HepG2 (cell line): ENCODE data around the gene PACS1. TPM values are rescaled to one million over a fixed set of nuclear protein-coding genes. Genes with fewer than 3 reads are reported as not detected.

ENCODE experiments used
- CCDC6 ChIP-seq: sonication (generic); formaldehyde crosslinking; IDR thresholded peaks from 2 replicates; pipeline ENCODE4 v1.8.1; 2022; ENCODE audit warnings: mild to moderate bottlenecking, missing genetic modification reagents, moderate library complexity
- CHD2 ChIP-seq: IDR thresholded peaks from 2 replicates; pipeline ENCODE4 v1.6.1; 2011; ENCODE audit warnings: low read depth, low read length, improper control_type of control experiment
- HOXA5 ChIP-seq: sonication (generic); formaldehyde crosslinking; IDR thresholded peaks from 2 replicates; pipeline ENCODE4 v1.4.0; 2020; ENCODE audit warnings: missing genetic modification reagents
- KAT8 ChIP-seq: IDR thresholded peaks from 2 replicates; pipeline ENCODE4 v1.6.1; 2016; ENCODE audit warnings: missing genetic modification reagents, missing compliant biosample characterization
- KDM5A ChIP-seq: fragments of 200-600 bp; sonication (generic); IDR thresholded peaks from 2 replicates; pipeline ENCODE4 v1.7.0; 2018; ENCODE audit warnings: antibody characterized with exemption, mild to moderate bottlenecking, low read length, borderline replicate concordance
- KLF6 ChIP-seq: IDR thresholded peaks from 2 replicates; pipeline ENCODE4 v1.8.0; 2016; ENCODE audit warnings: missing biosample characterization, missing genetic modification reagents
- MEIS2 ChIP-seq: sonication (generic); formaldehyde crosslinking; IDR thresholded peaks from 2 replicates; pipeline ENCODE4 v1.9.0; 2021; ENCODE audit warnings: mild to moderate bottlenecking, missing genetic modification reagents
- PAF1 ChIP-seq: IDR thresholded peaks from 2 replicates; pipeline ENCODE4 v1.6.1; 2016; ENCODE audit warnings: missing genetic modification reagents, missing compliant biosample characterization
- TFAP4 ChIP-seq: sonication (generic); IDR thresholded peaks from 2 replicates; pipeline ENCODE4 v1.6.1; 2016; ENCODE audit warnings: low read depth, borderline replicate concordance
- ZBTB37 ChIP-seq: sonication (generic); formaldehyde crosslinking; IDR thresholded peaks from 2 replicates; pipeline ENCODE4 v1.4.0; 2020; ENCODE audit warnings: mild to moderate bottlenecking, missing genetic modification reagents
- ZBTB4 ChIP-seq: sonication (generic); formaldehyde crosslinking; IDR thresholded peaks from 2 replicates; pipeline ENCODE4 v1.4.0; 2020; ENCODE audit warnings: missing genetic modification reagents, mild to moderate bottlenecking, borderline replicate concordance
- ZNF296 ChIP-seq: sonication (generic); formaldehyde crosslinking; conservative IDR thresholded peaks from 2 replicates; pipeline ENCODE4 v1.5.0; 2020; ENCODE audit warnings: mild to moderate bottlenecking, missing genetic modification reagents
- ZNF326 ChIP-seq: sonication (generic); formaldehyde crosslinking; IDR thresholded peaks from 2 replicates; pipeline ENCODE4 v1.4.0; 2020; ENCODE audit warnings: missing genetic modification reagents, borderline replicate concordance
- ZNF512 ChIP-seq: sonication (generic); formaldehyde crosslinking; IDR thresholded peaks from 2 replicates; pipeline ENCODE4 v1.4.0; 2020; ENCODE audit warnings: mild to moderate bottlenecking, missing genetic modification reagents
- ZNF567 ChIP-seq: sonication (generic); formaldehyde crosslinking; IDR thresholded peaks from 2 replicates; pipeline ENCODE4 v1.8.1; 2023; ENCODE audit warnings: mild to moderate bottlenecking, missing genetic modification reagents, borderline replicate concordance
- ZNF607 ChIP-seq: sonication (generic); formaldehyde crosslinking; IDR thresholded peaks from 2 replicates; pipeline ENCODE4 v1.5.1; 2020; ENCODE audit warnings: missing genetic modification reagents, mild to moderate bottlenecking, borderline replicate concordance
- ZNF670 ChIP-seq: sonication (generic); formaldehyde crosslinking; IDR thresholded peaks from 2 replicates; pipeline ENCODE4 v1.8.0; 2022; ENCODE audit warnings: mild to moderate bottlenecking, missing genetic modification reagents, borderline replicate concordance
- ZNF788 ChIP-seq: sonication (generic); formaldehyde crosslinking; IDR thresholded peaks from 2 replicates; pipeline ENCODE4 v1.5.0; 2020; ENCODE audit warnings: mild to moderate bottlenecking, missing genetic modification reagents, borderline replicate concordance
- polyA plus RNA-seq, 8 experiments: library from polyadenylated mRNA; depleted of rRNA in 3 of 8; stranded (reverse) in 7 of 8; unstranded in 1 of 8; fragments of >200 nt; fragmentation: Illumina TruSeq in 4 of 8; extraction: Trizol in 4 of 8; gene quantifications; 2 replicates each; pipeline versions ENCODE4 v1.2.1 to v1.2.3, GENCODE V29; 2011 to 2016; ENCODE audit warnings: low read depth in 4 of 8, missing spikeins in 1 of 8, mixed read lengths in 1 of 8; ENCODE audit not compliant: insufficient read depth in 1 of 8
- total RNA-seq, 5 experiments: library from RNA; depleted of rRNA; stranded (reverse); fragments of >200 nt; fragmentation: Illumina TruSeq; extraction: Trizol; gene quantifications; 2 replicates each; pipeline ENCODE4 v1.2.3, GENCODE V29; 2016; ENCODE audit warnings: low read depth in 1 of 5

PACS1 gene
- total and polyA plus RNA-seq, 2 of the 13 experiments (the other 11 are each of a cell fraction or from before 2014, with no cell fraction given) = 7.6 to 8.6 TPM

- TF ChIP-seq ZNF512 (CRISPR knock-in tag) = no peak
- no peak; the same call in 1 of the 2 replicates for TF ChIP-seq HOXA5 (CRISPR knock-in tag)
- no peak for TF ChIP-seq CHD2
- TF ChIP-seq KDM5A = peak; percentile 85
- peak; percentile 98 for TF ChIP-seq KAT8
- no peak for TF ChIP-seq PAF1 (CRISPR knock-in tag)
- TF ChIP-seq KLF6 = no peak; the same call in 1 of the 2 replicates
- no peak; the same call in 1 of the 2 replicates for TF ChIP-seq ZBTB4 (CRISPR knock-in tag)
- no peak for TF ChIP-seq ZBTB37 (CRISPR knock-in tag)
- TF ChIP-seq ZNF296 = no peak
- TF ChIP-seq MEIS2 (CRISPR knock-in tag) = no peak; the same call in 1 of the 2 replicates
- TF ChIP-seq ZNF607 (CRISPR knock-in tag) = peak; percentile 51
- no peak for TF ChIP-seq ZNF567 (CRISPR knock-in tag)
- TF ChIP-seq ZNF670 (CRISPR knock-in tag) = peak; percentile 95; the same call in 1 of the 2 replicates
- TF ChIP-seq ZNF788 = peak; percentile 80; the same call in 1 of the 2 replicates
- no peak for TF ChIP-seq ZNF326 (CRISPR knock-in tag)
- peak; percentile 29 for TF ChIP-seq CCDC6 (CRISPR knock-in tag)
- no peak; the same call in 1 of the 2 replicates for TF ChIP-seq TFAP4
Measured at GRCh38 chr11:66051766-66052663, 18.1 kb upstream of the PACS1 start, which contains the start of gene SF3B2 (continued).
